GM12801 (cell line): Measurements from ENCODE around the gene B3GNT8.

Experiments used
- CTCF ChIP-seq: IDR thresholded peaks from one replicate; pipeline ENCODE4 v1.5.1; 2011; ENCODE audit warnings: control low read depth; ENCODE audit not compliant: insufficient read length; ENCODE audit errors: extremely low read depth

Gene B3GNT8

DNA sequence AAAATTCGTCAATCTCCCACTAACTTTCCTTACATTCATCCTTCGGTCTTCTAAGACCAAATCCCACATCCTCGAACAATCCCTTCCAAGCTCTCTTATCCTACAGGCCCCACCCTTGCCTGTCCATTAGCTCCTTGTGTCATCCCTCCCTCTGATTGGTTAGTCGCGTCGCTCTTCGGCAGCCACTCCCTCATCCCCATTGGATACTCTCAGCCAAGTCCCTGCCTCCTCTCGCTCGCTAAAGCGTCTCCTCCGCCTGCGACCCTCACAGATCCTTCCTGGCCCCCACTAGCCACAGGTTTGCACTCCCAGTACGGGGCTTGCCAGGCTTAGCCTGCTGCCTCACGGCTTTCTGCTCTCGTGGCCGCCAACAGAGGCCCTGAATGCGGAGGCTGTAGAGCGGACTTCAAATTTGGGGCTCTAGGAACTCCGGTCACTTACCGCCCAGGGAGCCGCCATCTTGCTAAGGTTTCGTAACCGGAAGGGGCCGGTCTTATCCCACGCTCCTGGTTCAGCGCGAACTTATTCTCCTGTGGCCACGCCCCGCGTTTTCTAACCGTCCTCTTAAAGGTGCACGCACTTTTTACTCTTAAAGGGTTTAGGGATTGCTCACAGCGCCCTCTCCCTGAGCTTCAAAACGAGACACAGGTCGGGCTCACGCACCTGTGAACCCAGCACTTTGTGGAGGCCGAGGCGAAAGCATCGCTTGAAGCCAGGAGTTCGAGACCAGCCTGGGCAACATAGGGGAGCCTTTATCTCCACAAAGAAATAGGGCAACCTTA is 12.5 kb upstream of the B3GNT8 start, which contains the start of gene DMAC2:
Gene DMAC2 (minus strand): TSS at position 472 of the 782 bp plus-strand sequence. CDS start 13 bp downstream, at position 459.
- no peak for TF ChIP-seq CTCF

GRCh38 chr19:41437944-41438574 is 10.9 kb upstream of the B3GNT8 start:
- TF ChIP-seq CTCF = no peak

GRCh38 chr19:41436674-41436951 is 9.4 kb upstream of the B3GNT8 start:
- TF ChIP-seq CTCF = no peak

GRCh38 chr19:41435936-41436673 is 8.9 kb upstream of the B3GNT8 start:
- TF ChIP-seq CTCF = no peak

- TF ChIP-seq CTCF = no peak
Measured at GRCh38 chr19:41434450-41434849, 7.3 kb upstream of the B3GNT8 start.

GRCh38 chr19:41433171-41433570 is 6.0 kb upstream of the B3GNT8 start:
- no peak for TF ChIP-seq CTCF
